Cardiac septum (tissue), 1 donor: Measurements from ENCODE around the gene PNMT. TPM values are rescaled to one million over a fixed set of nuclear protein-coding genes. Genes with fewer than 3 reads are reported as not detected.

Source experiments
- DNase-seq: peaks from one replicate; pipeline ENCODE4 v3.0.0-alpha.2; 2020; ENCODE audit warnings: low spot score
- intact Hi-C: fragments of 100-400 bp; cut with DNase I; formaldehyde crosslinking; loops from one replicate; pipeline ENCODE4 v1.14.0; 2022
- long read RNA-seq: library from polyadenylated mRNA; unstranded; transcript quantifications from one replicate; pipeline ENCODE4 v2.0.0, GENCODE V29; 2021
- total RNA-seq: library from RNA; stranded (reverse); fragmentation: NEBNext Ultra II Directional; extraction: Animal tissue kit (Norgen Biotek cat#: 25700); gene quantifications from one replicate; pipeline ENCODE4 v1.2.1, GENCODE V29; 2021
- donor health status: DM: no; HTN: no; CAD: no.

The PNMT gene
- total RNA-seq = 10.9 TPM
- long read RNA-seq, transcript PNMT-201 (3 exons, 1,253 nt) = major isoform, 5 of 8 reads
- long read RNA-seq, partial matches to known transcripts = 0 of 8 reads
- long read RNA-seq, other reads (novel, unspliced or antisense) = 3 of 8 reads

GRCh38 chr17:39667945-39668924 is at the start of gene PNMT:
Gene PNMT, plus strand, starts transcription at chr17:39668453. Its CDS starts 23 bp downstream, at chr17:39668476.
- no peak for DNase-seq
- intact Hi-C loops = loop anchor here (5.0 kb wide), 1 partner anchor 64 kb away; the partner anchor contains the start of gene MIEN1

- intact Hi-C loops = loop anchor here (5.0 kb wide), 1 partner anchor 47 kb away; no protein-coding TSS in a partner anchor
- no peak for DNase-seq
Measured at GRCh38 chr17:39618956-39619785, 49.1 kb upstream of the PNMT start.

GRCh38 chr17:39619786-39620101 is 48.5 kb upstream of the PNMT start:
- DNase-seq = no peak
- intact Hi-C loops = loop anchor here (5.0 kb wide), 3 partner anchors 47 to 133 kb away; no protein-coding TSS in a partner anchor

- DNase-seq = peak; percentile 96
- intact Hi-C loops = loop anchor here (1.0 to 5.0 kb wide), 3 partner anchors 74 to 131 kb away; no protein-coding TSS in a partner anchor
Measured at GRCh38 chr17:39621523-39622379, 46.5 kb upstream of the PNMT start.

- DNase-seq = no peak
- intact Hi-C loops = loop anchor here (1.0 to 5.0 kb wide), 3 partner anchors 75 to 130 kb away; no protein-coding TSS in a partner anchor
Measured at GRCh38 chr17:39622380-39623006, 45.8 kb upstream of the PNMT start.

- intact Hi-C loops = loop anchor here (5.0 kb wide), 2 partner anchors 96 to 129 kb away; no protein-coding TSS in a partner anchor
- DNase-seq = peak; percentile 94
Measured at GRCh38 chr17:39623356-39623950, 44.8 kb upstream of the PNMT start.

GRCh38 chr17:39624313-39624712 is 43.9 kb upstream of the PNMT start:
- intact Hi-C loops = loop anchor here (5.0 kb wide), 2 partner anchors 97 to 128 kb away; no protein-coding TSS in a partner anchor
- DNase-seq = no peak

- no peak for DNase-seq
- intact Hi-C loops = no loop called here
Measured at GRCh38 chr17:39625198-39625785, 43.0 kb upstream of the PNMT start.

- no peak for DNase-seq
- intact Hi-C loops = no loop called here
Measured at GRCh38 chr17:39626171-39627046, 41.8 kb upstream of the PNMT start, which contains the start of gene PPP1R1B. Gene PPP1R1B, plus strand, starts transcription at chr17:39626952. Its CDS starts 441 bp downstream, at chr17:39627393.

- no peak for DNase-seq
- intact Hi-C loops = no loop called here
Measured at GRCh38 chr17:39627047-39627711, 41.1 kb upstream of the PNMT start.

- DNase-seq = no peak
- intact Hi-C loops = no loop called here
Measured at GRCh38 chr17:39627712-39628516, 40.3 kb upstream of the PNMT start.

GRCh38 chr17:39628655-39629493 is 39.4 kb upstream of the PNMT start:
- no peak for DNase-seq
- intact Hi-C loops = no loop called here

GRCh38 chr17:39629494-39629880 is 38.8 kb upstream of the PNMT start:
- DNase-seq = no peak
- intact Hi-C loops = no loop called here

- intact Hi-C loops = no loop called here
- no peak for DNase-seq
Measured at GRCh38 chr17:39629898-39630297, 38.4 kb upstream of the PNMT start.
